Endometrium (tissue), 2 donors: ENCODE data around the gene B3GALT6.
"Not testable (repeated sequence)": the region's sequence is repeated elsewhere in the genome, so short reads cannot be mapped to it uniquely, and the experiment has no call there.

ENCODE experiments used
- FAIRE-seq: peaks from 2 replicates; lab custom pipeline; 2012; peaks lifted over from hg19 to GRCh38; lab: Jason Lieb, UNC
- donor health status: control.
- donor health status: control.

B3GALT6 gene

GRCh38 chr1:1232208-1232795 lies at the start of gene B3GALT6:
Gene B3GALT6 (plus strand): TSS chr1:1232237. CDS start chr1:1232279, 42 bp downstream.
- no peak for FAIRE-seq

GRCh38 chr1:1182491-1183220 lies 49.4 kb upstream of the B3GALT6 start:
- no peak for FAIRE-seq

GRCh38 chr1:1183221-1183747 lies 48.8 kb upstream of the B3GALT6 start:
- FAIRE-seq = no peak

GRCh38 chr1:1183833-1184775 lies 47.9 kb upstream of the B3GALT6 start:
- FAIRE-seq = no peak

- no peak for FAIRE-seq
Measured at GRCh38 chr1:1185101-1185765, 46.8 kb upstream of the B3GALT6 start.

- no peak for FAIRE-seq
Measured at GRCh38 chr1:1187938-1188337, 44.1 kb upstream of the B3GALT6 start.

GRCh38 chr1:1189111-1189510 lies 42.9 kb upstream of the B3GALT6 start:
- no peak for FAIRE-seq

- FAIRE-seq = no peak
Measured at GRCh38 chr1:1191734-1192133, 40.3 kb upstream of the B3GALT6 start.

GRCh38 chr1:1194723-1195122 lies 37.3 kb upstream of the B3GALT6 start:
- no peak for FAIRE-seq

GRCh38 chr1:1195726-1196125 lies 36.3 kb upstream of the B3GALT6 start:
- not testable (repeated sequence) for FAIRE-seq

GRCh38 chr1:1196431-1197187 lies 35.4 kb upstream of the B3GALT6 start:
- no peak for FAIRE-seq

- no peak for FAIRE-seq
Measured at GRCh38 chr1:1197188-1197500, 34.9 kb upstream of the B3GALT6 start.

- no peak for FAIRE-seq
Measured at GRCh38 chr1:1197551-1198422, 34.2 kb upstream of the B3GALT6 start.

- FAIRE-seq = no peak
Measured at GRCh38 chr1:1198423-1199140, 33.5 kb upstream of the B3GALT6 start.

- FAIRE-seq = no peak
Measured at GRCh38 chr1:1199141-1199960, 32.7 kb upstream of the B3GALT6 start.

- FAIRE-seq = no peak
Measured at GRCh38 chr1:1199961-1200875, 31.8 kb upstream of the B3GALT6 start.
